CD14-positive monocyte (primary cell): ENCODE data around the gene DCLK1. TPM values are rescaled to one million over a fixed set of nuclear protein-coding genes. Genes with fewer than 3 reads are reported as not detected.

Source experiments
- DNase-seq, 3 donors: peaks; one replicate each; pipeline ENCODE4 v3.0.0-alpha.2; 2011 to 2022
- H2AFZ ChIP-seq: 2 replicates; pipeline ENCODE4 v1.6.0; 2012; ENCODE audit warnings: mild to moderate bottlenecking, low read depth, low read length, inconsistent platforms; ENCODE audit not compliant: insufficient read depth, poor library complexity, severe bottlenecking
- H3K27ac ChIP-seq, 2 donors: 1 replicate in 1 of 2; 2 replicates in 1 of 2; pipeline ENCODE4 v1.5.1; 2012 to 2013; ENCODE audit warnings: low read length in 2 of 2, control low read depth in 1 of 2, inconsistent platforms in 1 of 2, low read depth in 1 of 2, mild to moderate bottlenecking in 1 of 2
- H3K27me3 ChIP-seq, 2 donors: one replicate each; pipeline versions ENCODE4 v1.6.0 to v1.6.1; 2011 to 2013; ENCODE audit warnings: low read length in 2 of 2; ENCODE audit not compliant: control insufficient read depth in 2 of 2, insufficient read depth in 2 of 2
- H3K36me3 ChIP-seq, 2 donors: replicated peaks in 1 of 2; 1 replicate in 1 of 2; 2 replicates in 1 of 2; pipeline versions ENCODE4 v1.5.1 to v1.6.1; 2012 to 2013; ENCODE audit warnings: low read length in 2 of 2, control low read depth in 1 of 2, inconsistent platforms in 1 of 2, mild to moderate bottlenecking in 1 of 2; ENCODE audit not compliant: insufficient read depth in 2 of 2, control insufficient read depth in 1 of 2
- H3K4me1 ChIP-seq, 2 donors: 1 replicate in 1 of 2; 2 replicates in 1 of 2; pipeline versions ENCODE4 v1.5.1 to v1.6.1; 2012 to 2013; ENCODE audit warnings: low read length in 2 of 2, control low read depth in 1 of 2, inconsistent platforms in 1 of 2, mild to moderate bottlenecking in 1 of 2, moderate library complexity in 1 of 2; ENCODE audit not compliant: insufficient read depth in 2 of 2, control insufficient read depth in 1 of 2
- H3K4me2 ChIP-seq: replicated peaks from 2 replicates; pipeline ENCODE3; 2012; ENCODE audit warnings: low read length, moderate library complexity, mild to moderate bottlenecking; ENCODE audit not compliant: poor library complexity, severe bottlenecking; ENCODE audit errors: extremely low read depth
- H3K4me3 ChIP-seq, 3 experiments: fragments of 200-600 bp in 1 of 3; sonication (generic) in 1 of 3; replicated peaks in 1 of 3; 1 replicate in 2 of 3; 2 replicates in 1 of 3; pipeline ENCODE4 v1.5.1; 2011 to 2013; ENCODE audit warnings: low read length in 3 of 3, mild to moderate bottlenecking in 3 of 3, control low read depth in 2 of 3, low read depth in 2 of 3, inconsistent platforms in 1 of 3, moderate library complexity in 1 of 3
- H3K79me2 ChIP-seq: 2 replicates; pipeline ENCODE4 v1.6.0; 2012; ENCODE audit warnings: mild to moderate bottlenecking, control low read depth, inconsistent platforms, low read length, moderate library complexity; ENCODE audit not compliant: insufficient read depth
- H3K9ac ChIP-seq: 2 replicates; pipeline ENCODE4 v1.6.0; 2017; ENCODE audit warnings: low read length, mild to moderate bottlenecking; ENCODE audit not compliant: insufficient read depth, poor library complexity, severe bottlenecking
- H3K9me3 ChIP-seq, 2 donors: replicated peaks in 1 of 2; 1 replicate in 1 of 2; 2 replicates in 1 of 2; pipeline versions ENCODE4 v1.5.1 to v1.6.1; 2012 to 2013; ENCODE audit warnings: low read length in 2 of 2, control low read depth in 1 of 2; ENCODE audit not compliant: control insufficient read depth in 1 of 2, insufficient read depth in 1 of 2
- H4K20me1 ChIP-seq: 2 replicates; pipeline ENCODE4 v1.6.0; 2012; ENCODE audit warnings: mild to moderate bottlenecking, low read length, control low read depth, moderate library complexity; ENCODE audit not compliant: insufficient read depth
- H3K27ac Mint-ChIP-seq, 7 donors: one replicate each; pipeline ENCODE4 v1.8.0; 2020; ENCODE audit warnings: mild to moderate bottlenecking in 7 of 7, mixed read lengths in 7 of 7, moderate library complexity in 6 of 7, inconsistent platforms in 2 of 7
- H3K27me3 Mint-ChIP-seq, 3 donors: one replicate each; pipeline ENCODE4 v1.8.0; 2021 to 2022; ENCODE audit warnings: low read depth in 3 of 3, mild to moderate bottlenecking in 3 of 3, mixed read lengths in 3 of 3, moderate library complexity in 3 of 3, inconsistent platforms in 1 of 3
- H3K36me3 Mint-ChIP-seq, 2 donors: one replicate each; pipeline ENCODE4 v1.8.0; 2020; ENCODE audit warnings: mixed read lengths in 2 of 2, inconsistent platforms in 1 of 2, mild to moderate bottlenecking in 1 of 2
- H3K4me1 Mint-ChIP-seq: one replicate; pipeline ENCODE4 v1.8.0; 2020; ENCODE audit warnings: mild to moderate bottlenecking, mixed read lengths
- H3K4me3 Mint-ChIP-seq, 2 donors: one replicate each; pipeline ENCODE4 v1.8.0; 2020; ENCODE audit warnings: mild to moderate bottlenecking in 2 of 2, mixed read lengths in 2 of 2, moderate library complexity in 1 of 2
- H3K9me3 Mint-ChIP-seq, 7 donors: one replicate each; pipeline ENCODE4 v1.8.0; 2020 to 2022; ENCODE audit warnings: mixed read lengths in 7 of 7, mild to moderate bottlenecking in 6 of 7, moderate library complexity in 6 of 7, inconsistent platforms in 2 of 7
- WGBS: methylation state at CpG from one replicate; pipeline ENCODE4 v1.1.5; 2013; ENCODE audit warnings: missing lambda C conversion rate; ENCODE audit not compliant: insufficient coverage; 5-methylcytosine and 5-hydroxymethylcytosine counted together
- intact Hi-C, 2 donors: fragments of 100-400 bp; cut with micrococcal nuclease; formaldehyde crosslinking; loops; one replicate each; pipeline versions ENCODE4 v1.15.0 to v1.15.1; 2023
- polyA plus RNA-seq, 3 donors: library from polyadenylated mRNA; depleted of rRNA in 1 of 3; unstranded in 2 of 3; stranded (reverse) in 1 of 3; fragments of 300-500 nt in 2 of 3; fragments of >200 nt in 1 of 3; fragmentation: Illumina TruSeq in 2 of 3; gene quantifications; 1 replicate in 2 of 3; 2 replicates in 1 of 3; pipeline ENCODE4 v1.2.3, GENCODE V29; 2012 to 2021
- TF ChIP-seq, protein P1 (sequence below): fragments of 200-600 bp; IDR thresholded peaks from one replicate; pipeline ENCODE4 v1.8.0; 2022; ENCODE audit warnings: antibody characterized with exemption, mild to moderate bottlenecking

DCLK1 gene
- polyA plus RNA-seq, 3 donors, result not detected

DNA sequence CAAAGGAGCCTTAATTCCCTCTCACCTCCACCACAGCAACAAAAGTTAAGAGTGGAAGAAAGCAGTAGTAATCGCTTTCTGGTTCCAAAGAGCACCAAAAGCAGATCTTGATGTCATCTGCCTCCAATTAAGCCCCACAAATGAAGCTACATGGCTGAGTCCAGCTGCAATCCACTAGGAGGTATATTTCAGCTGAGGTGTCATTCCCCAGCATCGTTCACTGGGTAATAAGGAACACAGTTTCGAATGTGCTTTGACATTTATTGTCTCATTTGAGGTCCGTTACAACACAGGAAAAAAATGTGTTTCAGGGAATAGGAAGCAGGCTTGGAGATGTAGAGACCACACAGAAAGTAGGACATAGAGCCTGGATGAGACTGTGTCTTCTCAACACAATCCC lies 190.4 kb downstream of the DCLK1 start:
- no CpG with 5 or more reads among the region's 4 CpGs for WGBS
- Mint-ChIP-seq H3K27me3 (peaks cover 0 to 1% (median 0%) of the 10 kb centered on the region in 3 donors), H3K4me1 (no peaks in the 10 kb centered on the region), H3K27ac (no peak overlapping the region), H3K4me3 (no peak overlapping the region), H3K9me3 (peaks cover 5 to 14% (median 8%) of the 10 kb centered on the region in 7 donors), H3K36me3 (no peaks in the 10 kb centered on the region)
- peaks cover 3 to 4% of the 10 kb centered on the region in 2 donors for H3K9me3 ChIP-seq
- no peak for DNase-seq
- H3K36me3 ChIP-seq, result no peaks in the 10 kb centered on the region
- H3K9ac ChIP-seq, result no peak overlapping the region
- no peaks in the 10 kb centered on the region for H3K79me2 ChIP-seq
- no peak overlapping the region for H2AFZ ChIP-seq
- no peak overlapping the region for H3K27ac ChIP-seq
- TF ChIP-seq, protein P1, sequence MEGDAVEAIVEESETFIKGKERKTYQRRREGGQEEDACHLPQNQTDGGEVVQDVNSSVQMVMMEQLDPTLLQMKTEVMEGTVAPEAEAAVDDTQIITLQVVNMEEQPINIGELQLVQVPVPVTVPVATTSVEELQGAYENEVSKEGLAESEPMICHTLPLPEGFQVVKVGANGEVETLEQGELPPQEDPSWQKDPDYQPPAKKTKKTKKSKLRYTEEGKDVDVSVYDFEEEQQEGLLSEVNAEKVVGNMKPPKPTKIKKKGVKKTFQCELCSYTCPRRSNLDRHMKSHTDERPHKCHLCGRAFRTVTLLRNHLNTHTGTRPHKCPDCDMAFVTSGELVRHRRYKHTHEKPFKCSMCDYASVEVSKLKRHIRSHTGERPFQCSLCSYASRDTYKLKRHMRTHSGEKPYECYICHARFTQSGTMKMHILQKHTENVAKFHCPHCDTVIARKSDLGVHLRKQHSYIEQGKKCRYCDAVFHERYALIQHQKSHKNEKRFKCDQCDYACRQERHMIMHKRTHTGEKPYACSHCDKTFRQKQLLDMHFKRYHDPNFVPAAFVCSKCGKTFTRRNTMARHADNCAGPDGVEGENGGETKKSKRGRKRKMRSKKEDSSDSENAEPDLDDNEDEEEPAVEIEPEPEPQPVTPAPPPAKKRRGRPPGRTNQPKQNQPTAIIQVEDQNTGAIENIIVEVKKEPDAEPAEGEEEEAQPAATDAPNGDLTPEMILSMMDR, result no peak
- no peak overlapping the region for H3K4me2 ChIP-seq
- no peaks in the 10 kb centered on the region for H3K4me1 ChIP-seq
- no peak overlapping the region for H3K4me3 ChIP-seq
- H3K27me3 ChIP-seq, result no peaks in the 10 kb centered on the region
- intact Hi-C loops, result no loop called here
- no peaks in the 10 kb centered on the region for H4K20me1 ChIP-seq

- peaks cover 9 to 22% (median 15%) of the 10 kb centered on the region in 7 donors for H3K9me3 Mint-ChIP-seq
- WGBS, result 100% methylated on average over 1 of the region's 3 CpGs
- DNase-seq, result no peak
- no peaks in the 10 kb centered on the region for H3K27me3 ChIP-seq
- no peaks in the 10 kb centered on the region for H3K36me3 ChIP-seq
- intact Hi-C loops, result no loop called here
- peaks cover 0 to under 1% (median 0%) of the 10 kb centered on the region in 3 donors for H3K27me3 Mint-ChIP-seq
- H3K9me3 ChIP-seq, result peaks cover 5 to 9% of the 10 kb centered on the region in 2 donors
- no peak overlapping the region for H2AFZ ChIP-seq
- H3K79me2 ChIP-seq, result no peaks in the 10 kb centered on the region
- no peak overlapping the region for H3K27ac ChIP-seq
- no peak overlapping the region for H3K4me3 Mint-ChIP-seq
- no peak overlapping the region for H3K27ac Mint-ChIP-seq
- TF ChIP-seq, protein P1, result no peak
- no peaks in the 10 kb centered on the region for H3K4me1 ChIP-seq
- H3K4me1 Mint-ChIP-seq, result no peaks in the 10 kb centered on the region
- no peak overlapping the region for H3K4me2 ChIP-seq
- no peak overlapping the region for H3K9ac ChIP-seq
- H3K4me3 ChIP-seq, result no peak overlapping the region
- H4K20me1 ChIP-seq, result no peaks in the 10 kb centered on the region
- no peaks in the 10 kb centered on the region for H3K36me3 Mint-ChIP-seq
These were observed 194.8 kb downstream of the DCLK1 start for GRCh38 chr13:35936246-35936978.
